MM.1S (cell line): ENCODE results near the gene CELA2B.

Source experiments
- DNase-seq: peaks from one replicate; pipeline ENCODE4 v3.0.0-alpha.2; 2015
- H2AFZ ChIP-seq: fragments of 300-600 bp; sonication (generic); 2 replicates; pipeline ENCODE4 v1.6.0; 2016; ENCODE audit warnings: antibody characterized with exemption, low read length
- H3F3A ChIP-seq: fragments of 300-600 bp; sonication (generic); 2 replicates; pipeline ENCODE4 v1.6.1; 2016; ENCODE audit warnings: mild to moderate bottlenecking, antibody characterized with exemption, low read length, moderate library complexity, mixed read lengths; ENCODE audit not compliant: insufficient read depth
- H3K27ac ChIP-seq: fragments of 300-600 bp; sonication (generic); 2 replicates; pipeline ENCODE4 v1.5.1; 2016; ENCODE audit warnings: mild to moderate bottlenecking, low read length
- H3K27me3 ChIP-seq: fragments of 300-600 bp; sonication (generic); replicated peaks from 2 replicates; pipeline ENCODE4 v1.6.0; 2016; ENCODE audit warnings: low read length; ENCODE audit not compliant: insufficient read depth
- H3K36me3 ChIP-seq: fragments of 300-600 bp; sonication (generic); replicated peaks from 2 replicates; pipeline ENCODE4 v1.6.1; 2016; ENCODE audit warnings: mild to moderate bottlenecking, low read length, mixed read lengths; ENCODE audit not compliant: insufficient read depth
- H3K4me1 ChIP-seq: fragments of 300-600 bp; sonication (generic); 2 replicates; pipeline ENCODE4 v1.6.1; 2016; ENCODE audit warnings: low read length, mixed read lengths
- H3K4me2 ChIP-seq: fragments of 300-600 bp; sonication (generic); 2 replicates; pipeline ENCODE4 v1.6.0; 2016; ENCODE audit warnings: low read depth, low read length
- H3K4me3 ChIP-seq: fragments of 300-600 bp; sonication (generic); 2 replicates; pipeline ENCODE4 v1.5.1; 2016; ENCODE audit warnings: low read length, mixed read lengths
- H3K79me2 ChIP-seq: fragments of 300-600 bp; sonication (generic); 2 replicates; pipeline ENCODE4 v1.6.1; 2016; ENCODE audit warnings: mixed run types, low read length, mixed read lengths
- H3K9ac ChIP-seq: fragments of 300-600 bp; sonication (generic); 2 replicates; pipeline ENCODE4 v1.6.1; 2016; ENCODE audit warnings: low read length, mixed read lengths
- H3K9me2 ChIP-seq: fragments of 300-600 bp; sonication (generic); replicated peaks from 2 replicates; pipeline ENCODE4 v1.6.1; 2016; ENCODE audit warnings: mild to moderate bottlenecking, low read length, mixed read lengths; ENCODE audit not compliant: insufficient read depth
- H3K9me3 ChIP-seq: fragments of 300-600 bp; sonication (generic); replicated peaks from 2 replicates; pipeline ENCODE4 v1.6.1; 2016; ENCODE audit warnings: mild to moderate bottlenecking, low read length, mixed read lengths; ENCODE audit not compliant: insufficient read depth
- H4K20me1 ChIP-seq: fragments of 300-600 bp; sonication (generic); 2 replicates; pipeline ENCODE4 v1.6.1; 2016; ENCODE audit warnings: mild to moderate bottlenecking, low read length, moderate library complexity, mixed read lengths; ENCODE audit not compliant: insufficient read depth
- CTCF ChIP-seq: fragments of 300-600 bp; sonication (generic); IDR thresholded peaks from 2 replicates; pipeline ENCODE4 v1.5.1; 2016; ENCODE audit warnings: antibody characterized with exemption, low read length, mixed read lengths
- EZH2 ChIP-seq: fragments of 300-600 bp; sonication (generic); optimal IDR thresholded peaks from 2 replicates; pipeline ENCODE3; 2017; ENCODE audit warnings: low read depth, mild to moderate bottlenecking, antibody characterized with exemption, low read length, mixed read lengths
- EZH2phosphoT487 ChIP-seq: fragments of 300-600 bp; sonication (generic); IDR thresholded peaks from 2 replicates; pipeline ENCODE4 v1.6.1; 2018; ENCODE audit warnings: antibody characterized with exemption, low read length

Gene CELA2B

GRCh38 chr1:15504436-15504835, 28.5 kb downstream of the CELA2B start:
- no peak for DNase-seq
- Histone ChIP-seq H3K4me2 (no peak overlapping the region), H3K79me2 (no peaks in the 10 kb centered on the region), H3F3A (no peaks in the 10 kb centered on the region), H3K9me3 (no peaks in the 10 kb centered on the region), H3K36me3 (no peaks in the 10 kb centered on the region), H3K9ac (no peak overlapping the region), H3K9me2 (no peaks in the 10 kb centered on the region), H3K4me1 (no peaks in the 10 kb centered on the region), H2AFZ (no peak overlapping the region), H3K27me3 (no peaks in the 10 kb centered on the region), H3K4me3 (no peak overlapping the region), H3K27ac (no peak overlapping the region), H4K20me1 (no peaks in the 10 kb centered on the region)
- TF ChIP-seq EZH2: no peak
- TF ChIP-seq EZH2phosphoT487: no peak
- TF ChIP-seq CTCF: no peak

- Histone ChIP-seq H3K9me2 (no peaks in the 10 kb centered on the region), H3K27ac (no peak overlapping the region), H3K4me2 (no peak overlapping the region), H3K36me3 (no peaks in the 10 kb centered on the region), H2AFZ (no peak overlapping the region), H4K20me1 (no peaks in the 10 kb centered on the region), H3K9me3 (no peaks in the 10 kb centered on the region), H3K27me3 (no peaks in the 10 kb centered on the region), H3F3A (no peaks in the 10 kb centered on the region), H3K79me2 (no peaks in the 10 kb centered on the region), H3K4me1 (no peaks in the 10 kb centered on the region), H3K9ac (no peak overlapping the region), H3K4me3 (no peak overlapping the region)
- TF ChIP-seq EZH2 (no peak), EZH2phosphoT487 (no peak), CTCF (no peak)
- DNase-seq: no peak
These were observed 30.9 kb downstream of the CELA2B start for GRCh38 chr1:15506831-15507230.

- no peaks in the 10 kb centered on the region for H3K4me1 ChIP-seq
- H3K36me3 ChIP-seq: no peaks in the 10 kb centered on the region
- no peak for TF ChIP-seq CTCF
- TF ChIP-seq EZH2: no peak
- no peak for TF ChIP-seq EZH2phosphoT487
- H3F3A ChIP-seq: no peaks in the 10 kb centered on the region
- no peaks in the 10 kb centered on the region for H3K79me2 ChIP-seq
- H2AFZ ChIP-seq: no peak overlapping the region
- no peak overlapping the region for H3K4me3 ChIP-seq
- DNase-seq: no peak
- H3K4me2 ChIP-seq: no peak overlapping the region
- no peaks in the 10 kb centered on the region for H4K20me1 ChIP-seq
- H3K9me2 ChIP-seq: no peaks in the 10 kb centered on the region
- H3K9me3 ChIP-seq: no peaks in the 10 kb centered on the region
- H3K27ac ChIP-seq: no peak overlapping the region
- H3K27me3 ChIP-seq: no peaks in the 10 kb centered on the region
- H3K9ac ChIP-seq: no peak overlapping the region
These were observed 31.4 kb downstream of the CELA2B start for GRCh38 chr1:15507278-15507677.
